ENCODE results near the gene SLC7A6OS.

Gene SLC7A6OS

DNA sequence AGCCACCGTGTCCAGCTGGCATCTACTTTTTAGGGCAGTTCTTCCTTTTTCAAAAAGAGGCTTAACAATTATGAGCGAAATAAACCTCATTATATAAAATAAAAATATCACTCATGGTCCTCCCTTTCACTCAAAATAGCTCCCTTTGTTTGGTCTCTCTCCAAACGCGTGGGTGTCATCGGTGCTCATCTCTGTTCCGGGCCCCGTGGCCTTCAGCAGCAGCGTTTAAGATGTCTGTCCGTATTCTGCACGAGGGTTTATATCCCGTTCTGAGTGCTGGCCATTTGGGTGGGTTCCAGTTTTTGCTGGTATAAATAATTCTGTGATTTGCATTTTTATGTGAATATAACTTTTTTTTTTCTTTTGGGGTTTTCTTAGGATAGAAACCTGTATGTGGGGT, 33.5 kb upstream of the SLC7A6OS start:
- TF ChIP-seq, protein P1, sequence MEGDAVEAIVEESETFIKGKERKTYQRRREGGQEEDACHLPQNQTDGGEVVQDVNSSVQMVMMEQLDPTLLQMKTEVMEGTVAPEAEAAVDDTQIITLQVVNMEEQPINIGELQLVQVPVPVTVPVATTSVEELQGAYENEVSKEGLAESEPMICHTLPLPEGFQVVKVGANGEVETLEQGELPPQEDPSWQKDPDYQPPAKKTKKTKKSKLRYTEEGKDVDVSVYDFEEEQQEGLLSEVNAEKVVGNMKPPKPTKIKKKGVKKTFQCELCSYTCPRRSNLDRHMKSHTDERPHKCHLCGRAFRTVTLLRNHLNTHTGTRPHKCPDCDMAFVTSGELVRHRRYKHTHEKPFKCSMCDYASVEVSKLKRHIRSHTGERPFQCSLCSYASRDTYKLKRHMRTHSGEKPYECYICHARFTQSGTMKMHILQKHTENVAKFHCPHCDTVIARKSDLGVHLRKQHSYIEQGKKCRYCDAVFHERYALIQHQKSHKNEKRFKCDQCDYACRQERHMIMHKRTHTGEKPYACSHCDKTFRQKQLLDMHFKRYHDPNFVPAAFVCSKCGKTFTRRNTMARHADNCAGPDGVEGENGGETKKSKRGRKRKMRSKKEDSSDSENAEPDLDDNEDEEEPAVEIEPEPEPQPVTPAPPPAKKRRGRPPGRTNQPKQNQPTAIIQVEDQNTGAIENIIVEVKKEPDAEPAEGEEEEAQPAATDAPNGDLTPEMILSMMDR (IDR thresholded peaks at IDR 0.05; ENCODE audit: low read depth, low read length) = no peak
- no peak for DNase-seq (ENCODE audit: extremely low read depth, low read depth)

DNA sequence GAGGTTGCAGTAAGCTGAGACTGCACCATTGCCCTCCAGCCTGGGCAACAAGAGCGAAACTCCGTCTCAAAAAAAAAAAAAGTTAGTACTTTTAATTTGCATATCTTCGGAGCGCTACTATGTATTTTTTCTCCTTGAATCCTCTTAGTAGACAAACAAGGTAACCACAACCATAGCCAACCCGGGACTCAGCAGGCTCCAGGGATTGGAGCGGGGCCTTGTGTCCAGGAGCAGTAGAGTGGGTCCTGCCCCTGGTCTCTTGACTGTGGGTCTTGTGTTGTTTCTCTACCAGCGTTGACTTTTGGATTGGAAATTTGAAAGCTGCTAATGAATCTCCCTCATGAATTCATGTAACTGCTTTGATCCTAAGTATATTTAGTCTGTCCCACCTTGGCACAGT, 32.4 kb upstream of the SLC7A6OS start:
- TF ChIP-seq, protein P1 (IDR thresholded peaks at IDR 0.05; ENCODE audit: low read depth, low read length) = no peak
- no peak for DNase-seq (ENCODE audit: extremely low read depth, low read depth)

DNA sequence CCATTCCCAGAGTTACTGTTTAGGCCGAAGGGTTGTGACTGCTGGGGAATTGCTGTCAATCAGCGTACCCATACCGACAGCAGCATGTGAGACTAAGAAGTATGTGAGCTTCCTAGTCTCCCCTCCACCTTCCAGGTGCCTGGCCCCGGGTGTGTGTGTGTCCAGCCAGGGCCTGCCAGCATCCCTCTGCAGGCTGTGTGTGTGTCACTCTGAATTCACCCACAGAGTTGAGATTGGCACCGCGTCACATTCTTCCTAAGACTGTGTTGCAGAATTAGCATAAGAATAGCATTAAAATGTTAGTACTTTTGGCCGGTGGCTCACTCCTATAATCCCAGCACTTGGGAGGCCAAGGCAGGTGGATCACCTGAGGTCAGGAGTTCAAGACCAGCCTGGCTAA, 31.9 kb upstream of the SLC7A6OS start:
- no peak for DNase-seq (ENCODE audit: extremely low read depth, low read depth)
- TF ChIP-seq, protein P1 (IDR thresholded peaks at IDR 0.05; ENCODE audit: low read depth, low read length) = no peak

DNA sequence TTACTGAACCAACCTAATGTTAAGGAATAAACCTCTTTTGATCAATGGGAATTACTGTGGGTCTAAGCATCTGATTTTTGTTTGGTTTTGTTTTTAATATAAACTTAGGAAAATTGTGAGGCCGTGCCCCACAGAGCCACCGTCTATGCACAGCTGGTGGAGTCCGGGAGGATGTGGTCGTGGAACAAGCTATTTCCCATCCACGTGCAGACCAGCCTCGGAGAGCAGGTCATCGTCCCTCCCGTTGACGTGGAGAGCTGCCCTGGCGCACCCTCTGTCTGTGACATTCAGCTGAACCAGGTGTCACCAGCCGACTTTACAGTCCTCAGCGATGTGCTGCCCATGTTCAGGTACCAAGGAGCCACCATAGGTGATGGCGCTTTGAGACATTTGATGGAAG, 28.5 kb upstream of the SLC7A6OS start:
- DNase-seq (ENCODE audit: extremely low read depth, low read depth) = no peak
- TF ChIP-seq, protein P1 (IDR thresholded peaks at IDR 0.05; ENCODE audit: low read depth, low read length) = no peak

DNA sequence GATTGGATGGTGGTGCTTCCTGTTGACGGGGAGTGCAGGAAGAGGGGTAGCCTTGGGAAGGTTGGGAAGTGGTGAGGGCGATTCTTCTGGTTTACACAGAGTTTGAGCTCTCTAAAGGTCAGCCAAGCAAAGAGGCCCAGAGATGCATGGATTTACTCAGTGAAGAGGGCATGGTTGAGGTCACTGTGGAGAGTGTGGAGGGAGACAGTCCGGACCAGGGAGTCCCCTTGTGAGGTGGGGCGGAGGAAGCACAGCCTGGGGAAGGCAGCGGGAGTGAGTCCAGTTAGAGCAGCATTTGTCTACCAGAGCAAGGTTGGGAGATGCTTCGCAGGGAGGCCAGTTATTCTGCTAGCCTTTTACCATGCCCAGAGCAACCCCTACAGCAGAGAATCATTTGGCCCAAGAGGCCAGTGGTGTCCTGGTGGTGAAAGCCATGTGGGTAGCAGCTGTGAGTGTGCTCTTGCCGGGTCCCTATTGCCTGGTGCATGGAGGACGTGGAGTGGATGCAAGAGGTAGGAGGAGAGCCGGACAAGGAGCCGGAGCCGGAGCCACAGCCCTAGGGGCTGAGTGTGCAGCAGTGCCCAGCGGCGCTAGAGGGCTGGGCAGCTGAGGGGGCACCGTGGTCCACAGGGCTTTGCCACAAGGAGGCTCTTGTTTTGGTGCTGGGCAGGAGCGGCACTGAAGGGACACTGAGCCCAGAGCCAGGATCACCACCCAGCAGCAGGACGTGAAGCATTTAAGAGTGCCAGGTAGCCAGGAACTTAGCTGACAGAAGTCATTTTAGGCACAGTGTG, 27.8 kb upstream of the SLC7A6OS start:
- no peak for DNase-seq (ENCODE audit: extremely low read depth, low read depth)
- TF ChIP-seq, protein P1 (IDR thresholded peaks at IDR 0.05; ENCODE audit: low read depth, low read length) = no peak

DNA sequence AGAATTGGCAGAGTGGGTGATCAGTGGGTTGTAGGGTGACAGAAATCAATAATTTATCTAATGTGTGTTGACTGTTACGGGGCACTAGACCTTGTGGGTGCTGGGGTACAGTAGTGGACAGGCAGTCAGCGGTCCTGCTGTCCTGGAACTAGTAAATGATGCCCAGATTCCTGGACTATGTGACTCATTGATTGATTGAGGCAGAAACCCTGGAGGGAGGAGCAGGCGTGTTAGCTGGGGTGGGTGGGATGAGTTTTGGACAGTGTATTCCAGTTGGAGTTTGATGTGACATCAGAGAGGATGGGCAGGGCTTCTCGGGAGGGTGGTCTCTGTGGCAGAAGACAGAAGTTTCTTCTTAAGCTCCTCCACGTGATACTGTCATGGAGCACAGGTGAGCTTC, 24.4 kb upstream of the SLC7A6OS start:
- no peak for DNase-seq (ENCODE audit: extremely low read depth, low read depth)
- TF ChIP-seq, protein P1 (IDR thresholded peaks at IDR 0.05; ENCODE audit: low read depth, low read length) = no peak

DNA sequence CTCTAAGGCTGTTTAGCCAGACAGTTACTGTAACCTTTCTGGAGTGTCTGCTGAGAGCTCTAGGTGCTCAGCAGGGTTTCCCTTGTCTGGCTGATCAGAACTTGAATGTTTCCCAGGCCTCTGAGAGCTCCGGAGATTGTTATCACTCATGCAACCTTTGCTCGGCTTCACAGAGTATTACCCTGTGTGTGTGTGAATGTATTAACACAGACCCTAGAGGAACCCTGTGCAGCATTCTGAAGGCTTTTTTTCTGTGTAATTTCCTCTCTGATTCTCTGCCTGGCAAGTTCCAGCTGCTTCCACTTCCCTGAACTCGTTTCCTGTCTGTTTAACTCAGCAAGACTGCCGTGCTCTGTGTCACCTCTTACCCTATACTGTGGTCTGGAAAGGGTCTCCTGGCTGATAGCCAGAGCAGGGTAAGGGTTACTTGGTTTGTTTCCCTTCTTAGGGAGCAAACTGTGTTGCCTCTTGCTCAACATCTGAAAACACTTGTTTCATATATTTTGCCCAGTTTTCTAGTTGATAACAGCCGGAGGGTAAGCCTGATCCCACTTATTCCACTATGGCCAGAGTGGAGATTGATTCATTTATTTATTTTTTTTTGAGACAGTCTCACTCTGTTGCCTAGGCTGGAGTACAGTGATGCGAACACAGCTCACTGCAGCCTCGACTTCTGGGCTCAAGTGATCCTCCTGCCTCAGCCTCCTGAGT, 21.8 kb upstream of the SLC7A6OS start:
- DNase-seq (ENCODE audit: extremely low read depth, low read depth) = no peak
- TF ChIP-seq, protein P1 (IDR thresholded peaks at IDR 0.05; ENCODE audit: low read depth, low read length) = no peak

Data from AG09319 (cell line).